Trophoblast cell (in vitro differentiated cells and primary cell): ENCODE measurements around the gene BRD2.

Experiments
- DNase-seq, 2 donors: peaks; one replicate each; pipeline ENCODE4 v3.0.0-alpha.2; 2016
- H2AFZ ChIP-seq: 2 replicates; pipeline ENCODE4 v1.6.1; 2013; ENCODE audit warnings: low read length, moderate library complexity, mild to moderate bottlenecking; ENCODE audit not compliant: insufficient read depth, poor library complexity
- H2AK5ac ChIP-seq: 2 replicates; pipeline ENCODE4 v1.6.1; 2013; ENCODE audit warnings: mild to moderate bottlenecking, low read length
- H2BK120ac ChIP-seq: 2 replicates; pipeline ENCODE4 v1.6.1; 2013; ENCODE audit warnings: low read length, mild to moderate bottlenecking, moderate library complexity; ENCODE audit not compliant: insufficient read depth, poor library complexity
- H2BK12ac ChIP-seq: 2 replicates; pipeline ENCODE4 v1.6.1; 2013; ENCODE audit warnings: mild to moderate bottlenecking, low read length, moderate library complexity
- H2BK5ac ChIP-seq: 2 replicates; pipeline ENCODE4 v1.6.1; 2013; ENCODE audit warnings: low read length, low read depth, moderate library complexity, mild to moderate bottlenecking; ENCODE audit not compliant: poor library complexity
- H3K14ac ChIP-seq: 2 replicates; pipeline ENCODE4 v1.6.1; 2013; ENCODE audit warnings: mild to moderate bottlenecking, low read length
- H3K18ac ChIP-seq: 2 replicates; pipeline ENCODE4 v1.6.1; 2013; ENCODE audit warnings: mild to moderate bottlenecking, low read length
- H3K23ac ChIP-seq: 2 replicates; pipeline ENCODE4 v1.6.1; 2013; ENCODE audit warnings: low read length
- H3K27ac ChIP-seq: 2 replicates; pipeline ENCODE4 v1.5.1; 2013; ENCODE audit warnings: low read depth, mild to moderate bottlenecking, inconsistent platforms, low read length, moderate library complexity
- H3K27me3 ChIP-seq: 2 replicates; pipeline ENCODE4 v1.6.1; 2013; ENCODE audit warnings: inconsistent platforms, mild to moderate bottlenecking, low read length, moderate library complexity; ENCODE audit not compliant: insufficient read depth
- H3K36me3 ChIP-seq, 2 experiments: 1 replicate in 1 of 2; 2 replicates in 1 of 2; pipeline ENCODE4 v1.6.1; 2013; ENCODE audit warnings: low read length in 2 of 2, mild to moderate bottlenecking in 2 of 2, moderate library complexity in 1 of 2; ENCODE audit not compliant: insufficient read depth in 2 of 2, control insufficient read depth in 1 of 2
- H3K4ac ChIP-seq: 2 replicates; pipeline ENCODE4 v1.6.1; 2013; ENCODE audit warnings: low read depth, mild to moderate bottlenecking, low read length, moderate library complexity
- H3K4me1 ChIP-seq, 2 experiments: 1 replicate in 1 of 2; 2 replicates in 1 of 2; pipeline ENCODE4 v1.6.1; 2013; ENCODE audit warnings: low read length in 2 of 2, mild to moderate bottlenecking in 2 of 2, moderate library complexity in 1 of 2; ENCODE audit not compliant: insufficient read depth in 2 of 2, control insufficient read depth in 1 of 2
- H3K4me2 ChIP-seq: 2 replicates; pipeline ENCODE4 v1.6.1; 2013; ENCODE audit warnings: inconsistent platforms, mild to moderate bottlenecking, low read length, moderate library complexity
- H3K4me3 ChIP-seq: 2 replicates; pipeline ENCODE4 v1.5.1; 2013; ENCODE audit warnings: mild to moderate bottlenecking, low read depth, low read length, inconsistent platforms
- H3K79me1 ChIP-seq: one replicate; pipeline ENCODE4 v1.6.1; 2013; ENCODE audit warnings: low read length
- H3K79me2 ChIP-seq: 2 replicates; pipeline ENCODE4 v1.6.1; 2013; ENCODE audit warnings: low read length, mild to moderate bottlenecking; ENCODE audit not compliant: control insufficient read depth, insufficient read depth, poor library complexity
- H3K9ac ChIP-seq: 2 replicates; pipeline ENCODE4 v1.6.1; 2013; ENCODE audit warnings: mild to moderate bottlenecking, low read length
- H3K9me3 ChIP-seq: 2 replicates; pipeline ENCODE4 v1.6.1; 2013; ENCODE audit warnings: low read depth, mild to moderate bottlenecking, control low read depth, inconsistent platforms, low read length; ENCODE audit not compliant: insufficient read depth
- H4K12ac ChIP-seq: 2 replicates; pipeline ENCODE4 v1.6.1; 2013; ENCODE audit warnings: low read depth, mild to moderate bottlenecking, low read length, moderate library complexity
- H4K8ac ChIP-seq: 2 replicates; pipeline ENCODE4 v1.6.1; 2013; ENCODE audit warnings: low read depth, mild to moderate bottlenecking, low read length, moderate library complexity
- H4K91ac ChIP-seq: one replicate; pipeline ENCODE4 v1.6.1; 2013; ENCODE audit warnings: low read depth, mild to moderate bottlenecking, low read length, moderate library complexity
- WGBS: extraction: QIAGEN DNeasy Blood & Tissue Kit; methylation state at CpG from one replicate; pipeline ENCODE4 v1.1.7; 2013; ENCODE audit warnings: missing lambda C conversion rate; ENCODE audit not compliant: insufficient read length, insufficient coverage; ENCODE audit errors: extremely low coverage; 5-methylcytosine and 5-hydroxymethylcytosine counted together

The BRD2 gene

GRCh38 chr6:32950449-32950848 is 17.9 kb upstream of the BRD2 start:
- Histone ChIP-seq H3K9me3 (no peaks in the 10 kb centered on the region), H2AK5ac (no peak overlapping the region), H3K18ac (no peak overlapping the region), H3K36me3 (no peaks in the 10 kb centered on the region), H3K79me2 (no peaks in the 10 kb centered on the region), H3K14ac (no peak overlapping the region), H3K79me1 (no peaks in the 10 kb centered on the region), H3K23ac (no peak overlapping the region), H3K27ac (no peak overlapping the region), H3K4ac (no peak overlapping the region), H2AFZ (no peak overlapping the region), H2BK12ac (no peak overlapping the region), H3K9ac (no peak overlapping the region), H3K4me1 (peaks cover 0 to 3% of the 10 kb centered on the region in 2 experiments), H4K8ac (no peak overlapping the region), H4K12ac (no peak overlapping the region), H3K27me3 (no peaks in the 10 kb centered on the region), H3K4me2 (no peak overlapping the region), H3K4me3 (no peak overlapping the region), H4K91ac (no peak overlapping the region), H2BK120ac (no peak overlapping the region), H2BK5ac (no peak overlapping the region)
- WGBS, result no CpG with 5 or more reads among the region's 8 CpGs
- DNase-seq, result no peak

DNA sequence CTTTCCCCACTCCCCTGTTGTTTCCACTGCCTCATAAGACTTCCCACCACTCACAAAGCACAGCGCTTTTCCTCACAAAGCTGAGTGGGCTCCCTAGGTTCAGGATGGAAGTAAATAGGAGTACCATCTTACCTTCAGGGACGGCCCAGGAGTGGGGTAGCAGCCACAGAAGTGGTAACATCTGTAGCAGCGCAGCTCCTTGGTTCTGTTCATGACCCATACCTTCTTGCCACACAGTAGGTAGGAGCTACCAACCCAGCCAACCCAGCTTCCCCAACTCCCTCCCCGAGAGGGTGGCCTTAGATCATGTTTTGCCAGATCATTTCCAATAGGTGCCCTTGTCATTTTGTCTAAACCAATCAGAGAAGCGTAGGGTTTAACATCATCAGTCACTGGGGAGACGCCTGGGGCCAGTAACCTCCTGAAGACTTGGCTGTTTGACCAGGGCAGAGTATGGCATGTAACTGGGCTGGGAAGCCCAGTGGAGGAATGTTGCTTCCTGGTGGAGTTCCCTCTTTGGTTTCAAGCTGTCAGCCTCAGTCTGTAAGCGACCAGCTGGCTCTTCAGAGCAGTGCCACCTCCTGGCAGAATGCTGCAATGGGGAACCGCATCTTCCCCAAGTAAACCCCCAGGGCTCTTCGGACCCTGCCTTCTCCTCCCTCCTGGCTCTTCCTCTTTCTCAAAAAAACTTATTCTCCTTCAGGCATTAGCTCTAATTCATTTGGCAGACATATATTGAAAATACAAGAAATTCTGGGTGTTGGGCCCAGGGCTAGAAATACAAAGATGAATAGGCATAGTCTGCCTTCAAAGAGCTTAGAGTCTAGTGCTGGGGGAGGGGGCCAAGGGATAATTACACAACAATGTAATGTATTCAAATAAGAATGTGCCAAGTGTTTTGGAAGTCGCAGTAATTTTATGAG is 15.3 kb upstream of the BRD2 start, which contains the start of gene HLA-DMA:
TSS of gene HLA-DMA (minus strand) at position 281 of the 923 bp plus-strand sequence. CDS start at position 220, 61 bp downstream.
- Histone ChIP-seq H3K79me2 (no peaks in the 10 kb centered on the region), H3K4me3 (no peak within 1 kb of the TSS), H3K18ac (no peak within 1 kb of the TSS), H3K9ac (no peak within 1 kb of the TSS), H4K91ac (no peak within 1 kb of the TSS), H2BK120ac (no peak within 1 kb of the TSS), H3K27ac (no peak within 1 kb of the TSS), H3K4me2 (no peak within 1 kb of the TSS), H4K8ac (no peak within 1 kb of the TSS), H3K4ac (no peak within 1 kb of the TSS), H2BK12ac (no peak within 1 kb of the TSS), H2AFZ (no peak within 1 kb of the TSS), H4K12ac (peak within 1 kb of the TSS; percentile 41), H2BK5ac (no peak within 1 kb of the TSS), H3K4me1 (peaks cover 0 to 3% of the 10 kb centered on the region in 2 experiments), H3K36me3 (no peaks in the 10 kb centered on the region), H3K79me1 (no peaks in the 10 kb centered on the region), H3K27me3 (no peaks in the 10 kb centered on the region), H3K23ac (no peak within 1 kb of the TSS), H3K9me3 (no peaks in the 10 kb centered on the region), H2AK5ac (no peak within 1 kb of the TSS), H3K14ac (no peak within 1 kb of the TSS)
- peak; percentile 95 to 96 for DNase-seq
- no CpG with 5 or more reads among the region's 10 CpGs for WGBS

- Histone ChIP-seq H3K79me2 (no peaks in the 10 kb centered on the region), H2BK5ac (no peak overlapping the region), H3K4me1 (peaks cover 0 to 3% of the 10 kb centered on the region in 2 experiments), H2AFZ (no peak overlapping the region), H4K91ac (no peak overlapping the region), H3K27me3 (no peaks in the 10 kb centered on the region), H3K14ac (no peak overlapping the region), H4K8ac (no peak overlapping the region), H3K4ac (no peak overlapping the region), H3K9ac (no peak overlapping the region), H3K18ac (no peak overlapping the region), H2BK120ac (no peak overlapping the region), H3K4me2 (no peak overlapping the region), H2AK5ac (no peak overlapping the region), H3K9me3 (no peaks in the 10 kb centered on the region), H3K36me3 (no peaks in the 10 kb centered on the region), H4K12ac (no peak overlapping the region), H3K4me3 (no peak overlapping the region), H3K23ac (no peak overlapping the region), H3K27ac (no peak overlapping the region), H2BK12ac (no peak overlapping the region), H3K79me1 (no peaks in the 10 kb centered on the region)
- no CpG with 5 or more reads among the region's 4 CpGs for WGBS
- no peak for DNase-seq
Measured at GRCh38 chr6:32953775-32954174, 14.6 kb upstream of the BRD2 start.

GRCh38 chr6:32954267-32954666 is 14.1 kb upstream of the BRD2 start:
- H3K4me3 ChIP-seq, result no peak overlapping the region
- no peak overlapping the region for H2AK5ac ChIP-seq
- no peak overlapping the region for H3K14ac ChIP-seq
- H2BK120ac ChIP-seq, result no peak overlapping the region
- no peak overlapping the region for H2BK12ac ChIP-seq
- H3K4me2 ChIP-seq, result no peak overlapping the region
- no peak overlapping the region for H4K12ac ChIP-seq
- no peaks in the 10 kb centered on the region for H3K79me1 ChIP-seq
- H3K79me2 ChIP-seq, result no peaks in the 10 kb centered on the region
- no CpG with 5 or more reads among the region's 4 CpGs for WGBS
- H3K27ac ChIP-seq, result no peak overlapping the region
- no peaks in the 10 kb centered on the region for H3K9me3 ChIP-seq
- H3K27me3 ChIP-seq, result no peaks in the 10 kb centered on the region
- no peak overlapping the region for H3K23ac ChIP-seq
- H3K18ac ChIP-seq, result no peak overlapping the region
- H3K9ac ChIP-seq, result peak overlapping the region; percentile 62
- H4K8ac ChIP-seq, result no peak overlapping the region
- no peak for DNase-seq
- no peak overlapping the region for H3K4ac ChIP-seq
- no peak overlapping the region for H2BK5ac ChIP-seq
- no peak overlapping the region for H2AFZ ChIP-seq
- peaks cover 0 to 3% of the 10 kb centered on the region in 2 experiments for H3K4me1 ChIP-seq
- H3K36me3 ChIP-seq, result no peaks in the 10 kb centered on the region
- H4K91ac ChIP-seq, result no peak overlapping the region
